K562 treated with DMSO at 1 percent for 48 hours (cell line): Measurements from ENCODE around the gene POTEH. TPM values are rescaled to one million over a fixed set of nuclear protein-coding genes. Genes with fewer than 3 reads are reported as not detected.

ENCODE experiments used
- total RNA-seq: library from RNA; unstranded; fragments of 300-600 nt; gene quantifications from 2 replicates; pipeline ENCODE4 v1.2.3, GENCODE V29; 2022; ENCODE audit warnings: low replicate concordance; ENCODE audit errors: extremely low read depth

Gene POTEH
- not detected in 2 replicates for total RNA-seq

GRCh38 chr22:15689749-15690125, at the start of gene POTEH:
Gene POTEH (plus strand): TSS chr22:15690026. CDS start chr22:15690078, 52 bp downstream.

Other genes starting within 250 kb of the POTEH start
- gene OR11H1, start 161.8 kb upstream of the POTEH start, total RNA-seq = not detected in 2 replicates